Activated naive CD4-positive, alpha-beta T cell treated with anti-CD3 and anti-CD28 coated beads for 36 hours (primary cell): ENCODE data around the gene GOLGA8J. TPM values are rescaled to one million over a fixed set of nuclear protein-coding genes. Genes with fewer than 3 reads are reported as not detected.
"Not testable (repeated sequence)": the region's sequence is repeated elsewhere in the genome, so short reads cannot be mapped to it uniquely, and the experiment has no call there.

Experiments
- CTCF ChIA-PET: fragments of 350-600 bp; sonication (Branson Sonifier 250); formaldehyde crosslinking; loops from one replicate; lab custom pipeline; 2021; ENCODE audit warnings: antibody characterized with exemption; lab: Charles Lee
- DNase-seq: peaks from one replicate; pipeline ENCODE4 v3.0.0-alpha.2; 2020
- H3K27ac Mint-ChIP-seq: one replicate; pipeline ENCODE4 v1.8.0; 2021; ENCODE audit warnings: mild to moderate bottlenecking, mixed read lengths
- H3K27me3 Mint-ChIP-seq: one replicate; pipeline ENCODE4 v1.8.0; 2021; ENCODE audit warnings: low read depth, mixed read lengths
- H3K36me3 Mint-ChIP-seq: one replicate; pipeline ENCODE4 v1.8.0; 2021; ENCODE audit warnings: low read depth, mixed read lengths
- H3K4me1 Mint-ChIP-seq: one replicate; pipeline ENCODE4 v1.8.0; 2021; ENCODE audit warnings: low read depth, mixed read lengths
- H3K4me3 Mint-ChIP-seq: one replicate; pipeline ENCODE4 v1.8.0; 2021; ENCODE audit warnings: mild to moderate bottlenecking, moderate library complexity, mixed read lengths
- H3K9me3 Mint-ChIP-seq: one replicate; pipeline ENCODE4 v1.8.0; 2021; ENCODE audit warnings: mixed read lengths
- intact Hi-C: fragments of 100-400 bp; cut with micrococcal nuclease; formaldehyde crosslinking; loops from one replicate; pipeline ENCODE4 v1.15.1; 2023
- total RNA-seq, 2 experiments: library from RNA; stranded (reverse); gene quantifications; one replicate each; pipeline ENCODE4 v1.2.3, GENCODE V29; 2021

The GOLGA8J gene
- total RNA-seq, 2 experiments from 2014 or later, result not detected

DNA sequence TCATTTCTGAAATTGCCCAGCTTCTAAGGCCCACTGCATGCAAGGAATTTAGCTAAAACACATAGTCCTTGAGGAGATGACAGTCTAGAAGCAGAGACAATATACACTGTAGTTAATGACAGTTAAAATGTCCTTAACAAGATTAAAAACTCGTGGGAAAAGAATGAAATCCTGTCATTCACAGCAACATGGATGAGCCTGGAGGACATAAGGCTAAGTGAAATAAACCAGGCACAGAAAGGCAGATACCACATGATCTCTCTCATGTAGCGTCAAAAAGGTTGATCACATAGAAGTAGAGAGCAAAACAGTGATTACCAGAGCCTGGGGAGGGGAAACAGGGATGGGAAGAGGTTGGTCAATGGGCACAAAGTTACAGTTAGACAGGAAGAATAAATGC is 36.3 kb upstream of the GOLGA8J start:
- Mint-ChIP-seq H3K4me3 (no peak overlapping the region), H3K36me3 (no peaks in the 10 kb centered on the region), H3K27me3 (peaks cover 11% of the 10 kb centered on the region), H3K9me3 (no peaks in the 10 kb centered on the region), H3K4me1 (no peaks in the 10 kb centered on the region), H3K27ac (no peak overlapping the region)
- intact Hi-C loops, result no loop called here
- DNase-seq, result no peak
- CTCF ChIA-PET, result interaction anchor here (0.7 kb wide), 1 partner anchor 22 kb away, joined by 3 read pairs; no protein-coding TSS in a partner anchor

DNA sequence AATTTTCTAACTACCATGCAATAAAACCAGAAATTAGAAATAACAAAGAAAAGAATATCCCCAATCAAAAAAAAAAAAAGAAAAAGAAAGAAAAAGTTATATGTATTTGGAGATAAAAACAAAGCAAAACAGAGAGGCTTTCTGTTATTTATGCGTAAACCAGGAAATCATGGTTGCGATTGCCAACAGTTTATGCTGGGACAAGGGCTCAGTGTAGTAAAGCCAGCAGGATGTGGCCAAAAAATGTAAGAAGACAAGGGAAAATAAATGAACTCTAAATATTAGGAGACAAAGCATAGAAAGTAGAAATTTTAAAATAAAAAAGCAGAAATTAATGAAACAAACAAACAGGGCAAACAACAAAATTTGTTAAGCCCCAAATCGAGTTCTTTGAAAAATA is 27.2 kb upstream of the GOLGA8J start:
- intact Hi-C loops, result no loop called here
- Mint-ChIP-seq H3K4me3 (no peak overlapping the region), H3K27ac (no peak overlapping the region), H3K9me3 (no peaks in the 10 kb centered on the region), H3K4me1 (no peaks in the 10 kb centered on the region), H3K36me3 (no peaks in the 10 kb centered on the region), H3K27me3 (peaks cover 29% of the 10 kb centered on the region)
- DNase-seq, result no peak
- CTCF ChIA-PET, result no interaction called here

DNA sequence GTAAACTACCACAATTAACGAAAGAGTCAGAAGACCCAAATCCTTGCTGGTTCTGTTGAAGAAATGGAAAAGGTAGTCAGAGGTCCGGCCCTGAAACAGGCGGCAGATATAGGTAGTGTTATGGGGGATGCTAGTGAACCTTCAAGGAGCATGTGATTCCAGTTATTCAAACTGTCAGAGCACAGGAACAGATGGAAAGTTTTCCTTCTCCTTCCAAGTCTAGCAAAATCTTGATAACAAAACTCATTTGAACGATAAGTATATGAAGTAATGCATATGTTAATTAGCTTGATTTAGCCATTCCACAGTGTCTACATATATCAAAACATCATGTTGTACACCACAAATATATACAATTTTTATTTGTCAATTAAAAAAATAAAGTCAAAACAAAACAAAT is 26.6 kb upstream of the GOLGA8J start:
- no peak overlapping the region for H3K27ac Mint-ChIP-seq
- intact Hi-C loops, result no loop called here
- H3K27me3 Mint-ChIP-seq, result peaks cover 27% of the 10 kb centered on the region
- DNase-seq, result no peak
- H3K9me3 Mint-ChIP-seq, result no peaks in the 10 kb centered on the region
- H3K4me1 Mint-ChIP-seq, result no peaks in the 10 kb centered on the region
- CTCF ChIA-PET, result no interaction called here
- H3K36me3 Mint-ChIP-seq, result no peaks in the 10 kb centered on the region
- H3K4me3 Mint-ChIP-seq, result no peak overlapping the region

DNA sequence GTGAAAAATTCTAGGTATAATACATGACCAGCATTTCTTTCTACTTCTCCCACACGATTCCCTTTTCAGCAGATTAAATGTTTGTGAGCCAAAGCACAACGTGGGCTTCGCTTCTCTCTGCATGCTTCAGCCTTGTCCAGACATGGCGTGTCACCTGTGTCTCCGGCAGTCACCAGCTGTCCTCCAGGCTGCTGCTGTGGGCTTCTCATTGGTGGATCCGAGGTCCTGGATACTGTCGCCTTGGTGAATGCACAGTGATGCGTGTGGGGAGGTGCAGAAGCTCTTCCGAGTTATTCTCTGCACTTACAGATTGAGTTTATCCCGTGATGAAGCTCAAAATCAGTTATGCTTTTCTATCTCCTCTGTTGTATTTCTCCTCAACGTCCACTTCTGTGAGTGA is 23.0 kb upstream of the GOLGA8J start:
- Mint-ChIP-seq H3K27me3 (peaks cover 13% of the 10 kb centered on the region), H3K4me3 (no peak overlapping the region), H3K36me3 (no peaks in the 10 kb centered on the region), H3K4me1 (no peaks in the 10 kb centered on the region), H3K9me3 (no peaks in the 10 kb centered on the region), H3K27ac (no peak overlapping the region)
- DNase-seq, result no peak
- CTCF ChIA-PET, result no interaction called here
- intact Hi-C loops, result no loop called here

DNA sequence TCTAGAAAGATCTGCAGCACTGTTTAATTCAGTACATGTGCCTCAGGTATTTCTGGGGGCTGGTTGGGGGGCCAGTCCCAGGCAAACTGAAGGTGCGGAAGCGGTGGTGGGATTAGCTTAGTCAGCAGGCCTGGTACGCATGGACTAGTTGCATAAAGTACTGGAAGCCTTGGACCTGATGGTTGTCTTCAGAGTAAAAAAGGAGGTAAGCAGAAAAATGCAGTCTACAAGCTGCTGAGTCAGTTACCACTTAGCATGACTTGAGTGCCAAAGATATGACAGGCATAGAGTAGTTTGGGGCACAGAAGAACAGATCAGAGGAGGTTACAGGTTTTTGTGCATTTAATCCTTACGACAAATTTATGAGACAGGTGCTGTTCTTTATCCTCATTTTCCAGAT is 19.9 kb upstream of the GOLGA8J start:
- Mint-ChIP-seq H3K36me3 (no peaks in the 10 kb centered on the region), H3K4me1 (no peaks in the 10 kb centered on the region), H3K27ac (no peak overlapping the region), H3K9me3 (no peaks in the 10 kb centered on the region), H3K27me3 (peaks cover 9% of the 10 kb centered on the region), H3K4me3 (no peak overlapping the region)
- CTCF ChIA-PET, result interaction anchor here (2.2 kb wide), 1 partner anchor 12 kb away, joined by 6 read pairs; no protein-coding TSS in a partner anchor
- intact Hi-C loops, result no loop called here
- DNase-seq, result no peak

DNA sequence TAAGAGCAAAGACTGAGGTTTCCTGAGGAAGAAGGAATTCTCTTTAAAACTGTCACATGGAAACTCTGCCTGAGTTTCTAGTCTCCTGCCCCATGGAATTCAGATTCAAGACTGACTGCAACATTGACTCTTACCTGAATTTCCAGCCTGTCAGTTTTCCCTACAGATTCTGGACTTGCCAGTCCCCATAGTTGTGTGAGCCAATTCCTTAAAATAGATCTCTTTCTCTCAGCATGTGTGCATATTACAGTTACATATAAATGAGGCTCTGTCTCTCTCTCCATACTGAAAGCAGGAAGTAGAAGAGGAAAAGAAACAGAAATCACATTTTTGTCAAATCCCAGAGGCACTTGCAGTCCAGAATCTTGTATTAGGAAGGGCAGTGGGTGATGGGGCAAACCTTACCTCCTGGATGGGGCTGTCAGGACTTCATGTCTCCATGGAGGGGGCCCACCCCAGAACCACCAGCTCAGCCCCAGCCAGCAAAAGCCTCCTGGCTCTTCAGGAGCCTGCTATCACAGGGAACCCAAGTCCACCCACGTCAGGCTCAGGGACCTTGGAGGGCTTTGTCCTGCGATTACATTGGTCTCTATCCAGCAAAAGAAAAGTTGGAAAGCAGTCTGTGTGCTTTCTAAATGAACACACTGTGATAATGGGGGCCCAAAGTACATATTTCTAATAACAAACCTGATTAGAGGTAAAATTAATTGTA is 18.8 kb upstream of the GOLGA8J start:
- intact Hi-C loops, result no loop called here
- H3K4me1 Mint-ChIP-seq, result no peaks in the 10 kb centered on the region
- no peak for DNase-seq
- no peaks in the 10 kb centered on the region for H3K9me3 Mint-ChIP-seq
- peaks cover 6% of the 10 kb centered on the region for H3K27me3 Mint-ChIP-seq
- no peak overlapping the region for H3K27ac Mint-ChIP-seq
- H3K36me3 Mint-ChIP-seq, result no peaks in the 10 kb centered on the region
- H3K4me3 Mint-ChIP-seq, result no peak overlapping the region
- CTCF ChIA-PET, result no interaction called here

DNA sequence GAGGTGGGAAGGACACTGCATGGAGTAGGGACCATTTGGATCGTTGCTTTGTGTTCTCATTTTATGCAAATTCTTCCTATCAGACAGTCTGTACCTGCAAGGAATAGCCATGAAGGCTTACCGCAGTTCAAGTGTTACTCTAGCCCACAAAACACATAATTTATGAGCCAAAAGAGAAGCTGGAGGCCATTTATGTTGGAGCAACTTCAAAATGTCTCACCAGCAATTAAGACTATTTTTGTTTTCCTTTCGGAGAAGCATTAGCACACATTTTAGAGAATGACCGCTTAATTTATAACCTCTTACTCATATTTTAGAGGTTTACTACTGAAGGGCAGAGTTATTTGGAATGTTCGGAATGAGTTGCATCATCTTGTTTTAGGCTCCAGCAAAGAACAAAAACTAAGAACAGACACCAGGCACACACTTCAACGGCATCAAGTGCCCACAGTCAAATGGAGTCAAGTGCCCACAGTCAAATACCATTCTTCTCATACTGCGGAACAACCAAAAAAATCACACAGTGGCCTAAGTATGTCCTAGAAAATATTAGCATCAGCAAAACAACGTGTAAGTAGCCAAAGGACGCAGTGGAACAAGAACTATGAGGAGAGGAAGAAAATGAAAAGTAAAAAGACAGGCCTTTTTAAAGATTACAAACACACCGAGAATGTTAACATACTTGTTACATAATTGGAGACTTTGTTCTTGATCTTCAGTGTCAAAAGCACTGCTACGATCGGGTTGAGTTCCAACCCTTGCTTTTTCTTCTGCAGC is 17.5 kb upstream of the GOLGA8J start:
- H3K36me3 Mint-ChIP-seq, result no peaks in the 10 kb centered on the region
- no peak overlapping the region for H3K4me3 Mint-ChIP-seq
- H3K9me3 Mint-ChIP-seq, result no peaks in the 10 kb centered on the region
- DNase-seq, result no peak
- H3K4me1 Mint-ChIP-seq, result no peaks in the 10 kb centered on the region
- CTCF ChIA-PET, result no interaction called here
- intact Hi-C loops, result no loop called here
- peaks cover 2% of the 10 kb centered on the region for H3K27me3 Mint-ChIP-seq
- H3K27ac Mint-ChIP-seq, result no peak overlapping the region

DNA sequence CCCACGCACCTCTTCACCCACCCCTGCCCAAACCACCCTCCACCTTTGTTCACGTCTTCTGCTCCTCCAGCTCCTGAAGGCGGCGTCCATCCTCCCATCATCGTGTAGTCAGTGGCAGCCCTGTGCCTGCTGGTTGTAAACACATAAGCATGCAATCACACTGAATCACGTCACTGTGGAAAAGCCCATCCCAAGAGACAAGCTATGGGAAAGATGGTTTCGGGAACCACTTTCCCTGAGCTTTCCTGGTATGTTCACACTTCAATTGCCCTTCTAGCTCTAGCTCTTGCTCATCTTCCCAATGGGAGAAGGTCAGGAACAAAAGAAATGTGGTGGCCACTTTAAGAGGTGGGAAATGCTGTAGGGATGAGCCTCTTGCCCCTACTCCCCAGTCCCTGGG is 14.4 kb upstream of the GOLGA8J start:
- CTCF ChIA-PET, result interaction anchor here (1.0 kb wide), 1 partner anchor 21 kb away, joined by 3 read pairs; no protein-coding TSS in a partner anchor
- no peaks in the 10 kb centered on the region for H3K9me3 Mint-ChIP-seq
- no peaks in the 10 kb centered on the region for H3K4me1 Mint-ChIP-seq
- no peak overlapping the region for H3K27ac Mint-ChIP-seq
- peaks cover 6% of the 10 kb centered on the region for H3K27me3 Mint-ChIP-seq
- intact Hi-C loops, result no loop called here
- no peak overlapping the region for H3K4me3 Mint-ChIP-seq
- no peak for DNase-seq
- H3K36me3 Mint-ChIP-seq, result no peaks in the 10 kb centered on the region

DNA sequence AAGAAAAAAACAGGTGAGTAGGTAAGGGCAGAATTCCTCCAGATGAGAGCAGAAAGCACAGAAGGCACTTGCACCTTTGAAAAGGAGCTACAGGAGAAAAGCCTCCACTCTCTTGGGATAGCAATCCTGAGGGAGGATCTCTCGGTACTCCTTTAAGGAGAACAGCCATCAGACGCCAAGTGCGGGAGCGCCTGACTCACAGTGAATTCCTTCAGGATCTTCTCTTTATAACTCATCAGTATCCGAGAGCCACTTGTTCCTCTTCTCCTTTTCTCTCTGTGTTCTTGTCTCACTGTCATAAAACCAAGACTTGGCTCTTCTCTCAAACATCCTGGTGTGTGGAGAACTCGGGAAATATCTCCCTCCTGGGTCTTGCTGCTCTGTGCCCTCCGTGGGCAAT is 10.1 kb upstream of the GOLGA8J start:
- H3K9me3 Mint-ChIP-seq, result no peaks in the 10 kb centered on the region
- CTCF ChIA-PET, result no interaction called here
- no peak for DNase-seq
- intact Hi-C loops, result loop anchor here (10.0 kb wide), 1 partner anchor 328 kb away; no protein-coding TSS in a partner anchor
- no peaks in the 10 kb centered on the region for H3K4me1 Mint-ChIP-seq
- no peak overlapping the region for H3K27ac Mint-ChIP-seq
- no peaks in the 10 kb centered on the region for H3K36me3 Mint-ChIP-seq
- H3K4me3 Mint-ChIP-seq, result no peak overlapping the region
- peaks cover 13% of the 10 kb centered on the region for H3K27me3 Mint-ChIP-seq

DNA sequence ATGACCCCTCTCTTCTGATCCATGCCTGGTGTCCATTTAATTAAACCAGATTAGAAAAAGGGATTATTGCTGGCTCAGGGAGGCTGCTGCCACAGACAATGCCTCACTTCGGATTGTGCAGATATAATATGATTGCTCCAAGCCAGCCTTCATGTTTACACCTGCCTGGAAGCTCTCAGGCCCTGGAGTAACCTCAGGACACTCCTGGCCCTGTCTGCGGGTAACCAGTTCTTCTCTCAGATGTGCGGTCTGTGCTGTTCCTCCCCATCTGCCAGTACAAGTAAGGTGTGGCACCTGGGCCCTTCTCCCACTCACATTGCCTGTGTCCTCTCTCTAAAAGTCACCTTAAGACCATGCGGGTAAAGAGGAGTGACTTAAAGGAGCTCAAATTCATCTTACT is 8.8 kb upstream of the GOLGA8J start:
- DNase-seq, result no peak
- no peaks in the 10 kb centered on the region for H3K4me1 Mint-ChIP-seq
- H3K4me3 Mint-ChIP-seq, result no peak overlapping the region
- H3K27me3 Mint-ChIP-seq, result peaks cover 20% of the 10 kb centered on the region
- no peak overlapping the region for H3K27ac Mint-ChIP-seq
- CTCF ChIA-PET, result interaction anchor here (0.7 to 1.9 kb wide), 2 partner anchors 12 to 327 kb away, joined by 3 to 6 read pairs; no protein-coding TSS in a partner anchor
- intact Hi-C loops, result loop anchor here (10.0 kb wide), 1 partner anchor 329 kb away; no protein-coding TSS in a partner anchor
- no peaks in the 10 kb centered on the region for H3K9me3 Mint-ChIP-seq
- no peaks in the 10 kb centered on the region for H3K36me3 Mint-ChIP-seq

DNA sequence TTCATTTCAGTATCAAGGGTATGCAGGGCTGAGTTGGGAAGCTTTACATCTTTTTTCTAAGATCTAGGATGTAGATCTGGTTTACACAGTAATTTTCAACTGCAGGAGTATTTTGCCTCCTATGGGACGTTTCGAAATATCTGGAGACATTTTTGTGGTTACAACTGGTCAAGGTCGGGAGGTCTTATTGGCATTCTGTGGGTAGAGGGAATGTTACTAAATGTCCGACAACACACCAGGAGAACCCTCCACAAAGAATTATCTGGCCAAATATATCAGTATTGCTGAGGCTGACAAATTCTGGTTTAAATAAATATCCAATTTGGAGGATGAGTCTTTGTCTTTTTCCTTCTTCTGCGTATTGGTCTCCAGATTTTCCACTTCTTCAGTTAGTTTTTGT is 1.9 kb upstream of the GOLGA8J start:
- peaks cover 10% of the 10 kb centered on the region for H3K27me3 Mint-ChIP-seq
- intact Hi-C loops, H3K4me3 Mint-ChIP-seq, H3K9me3 Mint-ChIP-seq, H3K36me3 Mint-ChIP-seq, H3K4me1 Mint-ChIP-seq, DNase-seq, H3K27ac Mint-ChIP-seq: not testable (repeated sequence)
- CTCF ChIA-PET, result interaction anchor here (0.6 kb wide), 1 partner anchor 293 kb away, joined by 3 read pairs; no protein-coding TSS in a partner anchor

DNA sequence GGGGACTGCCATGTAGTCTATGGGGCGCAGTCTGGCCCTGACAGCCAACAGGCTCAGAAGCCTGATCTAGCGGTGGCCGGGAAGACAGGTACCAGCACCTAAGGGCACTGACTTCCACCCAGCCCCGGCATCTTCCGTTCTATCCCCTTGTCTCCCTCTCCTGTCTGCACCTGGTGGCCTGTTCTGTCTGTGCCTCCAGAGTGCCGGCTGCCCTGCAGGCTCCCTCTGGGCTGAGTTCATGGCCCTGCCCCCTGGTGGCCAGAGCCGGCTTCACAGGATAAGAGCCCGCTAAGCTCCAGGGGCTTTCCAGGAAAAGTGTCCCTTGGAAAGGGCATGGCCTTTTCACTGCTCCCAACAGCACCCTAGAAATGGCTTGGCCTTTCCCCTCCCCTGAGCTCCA is 15.1 kb downstream of the GOLGA8J start:
- H3K36me3 Mint-ChIP-seq, H3K4me3 Mint-ChIP-seq, H3K4me1 Mint-ChIP-seq, DNase-seq, H3K27me3 Mint-ChIP-seq, intact Hi-C loops, H3K27ac Mint-ChIP-seq, H3K9me3 Mint-ChIP-seq, CTCF ChIA-PET: not testable (repeated sequence)
